Calu3 (cell line): Measurements from ENCODE around the gene OR4D2. TPM values are rescaled to one million over a fixed set of nuclear protein-coding genes. Genes with fewer than 3 reads are reported as not detected.

Source experiments
- BruUV-seq: library from RNA; stranded (reverse); fragments of 400-500 nt; replicated peaks from 2 replicates; lab custom pipeline; 2021; lab: Mats Ljungman, UMichigan
- CTCF ChIA-PET: fragments of 300-600 bp; sonication (Branson Sonifier 250); formaldehyde crosslinking; loops from one replicate; lab custom pipeline; 2022; ENCODE audit warnings: antibody characterized with exemption; lab: Charles Lee
- DNase-seq: peaks from one replicate; pipeline ENCODE4 v3.0.0; 2022
- H3K27ac Mint-ChIP-seq: one replicate; pipeline ENCODE4 v1.8.0; 2022; ENCODE audit warnings: mixed read lengths; ENCODE audit not compliant: unreplicated experiment
- H3K27me3 Mint-ChIP-seq: one replicate; pipeline ENCODE4 v1.8.0; 2022; ENCODE audit warnings: mixed read lengths; ENCODE audit not compliant: unreplicated experiment
- H3K36me3 Mint-ChIP-seq: one replicate; pipeline ENCODE4 v1.8.0; 2022; ENCODE audit warnings: mild to moderate bottlenecking, moderate library complexity, mixed read lengths; ENCODE audit not compliant: insufficient read depth, unreplicated experiment
- H3K4me1 Mint-ChIP-seq: one replicate; pipeline ENCODE4 v1.8.0; 2022; ENCODE audit warnings: mild to moderate bottlenecking, low read depth, mixed read lengths; ENCODE audit not compliant: unreplicated experiment
- H3K4me3 Mint-ChIP-seq: one replicate; pipeline ENCODE4 v1.8.0; 2022; ENCODE audit warnings: mild to moderate bottlenecking, low read depth, moderate library complexity, mixed read lengths; ENCODE audit not compliant: unreplicated experiment
- H3K9me3 Mint-ChIP-seq: one replicate; pipeline ENCODE4 v1.8.0; 2022; ENCODE audit warnings: low read depth, mixed read lengths; ENCODE audit not compliant: unreplicated experiment
- CTCF ChIP-seq: fragments of 200-600 bp; IDR thresholded peaks from one replicate; pipeline ENCODE4 v1.8.0; 2022; ENCODE audit warnings: antibody characterized with exemption; ENCODE audit not compliant: unreplicated experiment
- intact Hi-C: fragments of 100-400 bp; cut with micrococcal nuclease; formaldehyde crosslinking; loops from one replicate; pipeline ENCODE4 v1.10.0; 2022; ENCODE audit not compliant: unreplicated experiment
- total RNA-seq: library from RNA; stranded (reverse); gene quantifications from 2 replicates; pipeline ENCODE4 v1.2.3, GENCODE V29; 2022

Gene OR4D2
- total RNA-seq, 1 experiment from 2014 or later = not detected

- DNase-seq = no peak
- H3K4me1 Mint-ChIP-seq = peaks cover 6% of the 10 kb centered on the region
- H3K36me3 Mint-ChIP-seq = no peaks in the 10 kb centered on the region
- CTCF ChIA-PET = interaction anchor here (0.5 kb wide), 1 partner anchor 322 kb away, joined by 4 read pairs; no protein-coding TSS in a partner anchor
- H3K27ac Mint-ChIP-seq = no peak overlapping the region
- no TSS peak for BruUV-seq
- TF ChIP-seq CTCF = no peak
- H3K4me3 Mint-ChIP-seq = no peak overlapping the region
- no peaks in the 10 kb centered on the region for H3K9me3 Mint-ChIP-seq
- H3K27me3 Mint-ChIP-seq = peaks cover 74% of the 10 kb centered on the region
- intact Hi-C loops = no loop called here
Measured at GRCh38 chr17:58187675-58188074, 20.9 kb downstream of the OR4D2 start.

GRCh38 chr17:58189436-58190146, 22.8 kb downstream of the OR4D2 start:
- no TSS peak for BruUV-seq
- intact Hi-C loops = no loop called here
- Mint-ChIP-seq H3K9me3 (no peaks in the 10 kb centered on the region), H3K27ac (no peak overlapping the region), H3K27me3 (peaks cover 93% of the 10 kb centered on the region), H3K4me1 (peaks cover 6% of the 10 kb centered on the region), H3K4me3 (no peak overlapping the region), H3K36me3 (no peaks in the 10 kb centered on the region)
- DNase-seq = peak; percentile 46
- CTCF ChIA-PET = interaction anchor here (1.2 kb wide), 1 partner anchor 10 kb away, joined by 6 read pairs; no protein-coding TSS in a partner anchor
- TF ChIP-seq CTCF = no peak

GRCh38 chr17:58191241-58191896, 24.6 kb downstream of the OR4D2 start:
- CTCF ChIA-PET = no interaction called here
- no peak for DNase-seq
- BruUV-seq = no TSS peak
- Mint-ChIP-seq H3K27me3 (peaks cover 97% of the 10 kb centered on the region), H3K27ac (no peak overlapping the region), H3K9me3 (no peaks in the 10 kb centered on the region), H3K4me1 (peaks cover 6% of the 10 kb centered on the region), H3K36me3 (no peaks in the 10 kb centered on the region), H3K4me3 (no peak overlapping the region)
- TF ChIP-seq CTCF = no peak
- intact Hi-C loops = no loop called here

GRCh38 chr17:58192612-58193011, 25.8 kb downstream of the OR4D2 start, which contains the start of gene EPX:
TSS of gene EPX (plus strand) at chr17:58192726. CDS start at chr17:58192847, 121 bp downstream.
- Mint-ChIP-seq H3K36me3 (no peaks in the 10 kb centered on the region), H3K4me1 (peaks cover 6% of the 10 kb centered on the region), H3K27me3 (peaks cover 97% of the 10 kb centered on the region), H3K4me3 (no peak within 1 kb of the TSS), H3K9me3 (no peaks in the 10 kb centered on the region), H3K27ac (no peak within 1 kb of the TSS)
- no peak for TF ChIP-seq CTCF
- DNase-seq = no peak
- intact Hi-C loops = no loop called here
- CTCF ChIA-PET = no interaction called here
- BruUV-seq = no TSS peak
